Loucy (cell line): ENCODE results near the gene BTN2A1.

Experiments used
- CTCF ChIP-seq: fragments of 200-600 bp; sonication (generic); conservative IDR thresholded peaks from 2 replicates; pipeline ENCODE4 v1.5.1; 2014; ENCODE audit warnings: mild to moderate bottlenecking, antibody characterized with exemption, low read length
- EZH2phosphoT487 ChIP-seq: fragments of 200-600 bp; IDR thresholded peaks from 2 replicates; pipeline ENCODE4 v1.6.1; 2018; ENCODE audit warnings: antibody characterized with exemption, mild to moderate bottlenecking, moderate library complexity, borderline replicate concordance

- no peak for TF ChIP-seq CTCF
- no peak for TF ChIP-seq EZH2phosphoT487
These were observed 44.9 kb downstream of the BTN2A1 start for GRCh38 chr6:26502626-26503025.
